ENCODE results near the gene DOLPP1.

The DOLPP1 gene

DNA sequence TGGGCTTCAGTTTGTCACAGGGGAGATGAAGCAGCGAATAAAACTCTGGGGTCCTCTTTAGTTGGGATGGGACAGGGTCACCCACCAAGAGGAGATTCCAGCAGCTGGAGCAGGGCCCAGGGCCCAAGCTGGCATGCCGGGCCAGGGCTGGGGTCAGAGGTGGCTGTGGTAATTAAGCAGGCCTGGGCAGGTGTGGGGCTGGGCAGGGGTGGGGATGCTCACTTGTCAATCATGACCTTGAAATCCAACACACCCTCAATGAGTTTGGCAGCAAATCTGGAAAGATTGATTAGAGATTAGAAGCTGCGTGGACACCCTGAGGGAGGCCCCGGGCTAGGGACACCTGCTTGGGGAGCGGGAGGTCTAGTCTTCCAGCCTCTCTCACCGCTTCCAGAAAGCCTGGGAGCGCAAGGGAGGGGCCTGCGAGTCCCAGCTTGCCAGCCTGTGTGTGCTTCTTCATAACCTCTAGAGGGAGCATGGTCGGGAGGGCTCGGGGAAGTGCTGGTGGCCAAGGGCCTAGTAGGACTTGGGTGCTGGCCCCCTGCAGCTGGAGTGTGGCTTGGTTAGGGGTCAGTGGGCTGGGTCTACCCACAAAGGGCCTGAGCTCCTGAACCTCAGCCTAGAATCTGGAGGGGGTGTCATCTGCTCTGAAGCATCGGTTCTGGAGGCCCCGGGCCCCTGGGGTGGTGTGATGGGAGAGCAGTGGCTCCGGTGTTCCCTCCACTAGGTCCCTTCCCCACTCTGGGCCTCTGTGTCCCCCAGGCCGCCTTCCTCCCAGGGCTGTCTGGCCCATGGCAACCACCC, 22.1 kb downstream of the DOLPP1 start:
- H3K27me3 ChIP-seq, result no peaks in the 10 kb centered on the region
- H3K36me3 ChIP-seq, result peaks cover 0 to 51% (median 30%) of the 10 kb centered on the region in 11 experiments; a peak in 15 of 22 replicates
- H3K4me1 ChIP-seq, result peaks cover 0 to 16% (median 8%) of the 10 kb centered on the region in 10 experiments; a peak in 10 of 20 replicates
- no peak overlapping the region for H3K9ac ChIP-seq
- H3K27ac ChIP-seq, result no peak overlapping the region
- no peaks in the 10 kb centered on the region for H3K9me3 ChIP-seq (replicated peaks in 1 of 11)
- peak overlapping the region in 1 of 11 experiments; percentile 15; a peak in 1 of 22 replicates for H3K4me2 ChIP-seq
- H4K20me1 ChIP-seq, result peaks cover 0 to 42% (median 0%) of the 10 kb centered on the region in 11 experiments; a peak in 5 of 22 replicates
- TF ChIP-seq Cebpa-rat (IDR thresholded peaks at IDR 0.05), result no peak
- no peak overlapping the region for H3K4me3 ChIP-seq

DNA sequence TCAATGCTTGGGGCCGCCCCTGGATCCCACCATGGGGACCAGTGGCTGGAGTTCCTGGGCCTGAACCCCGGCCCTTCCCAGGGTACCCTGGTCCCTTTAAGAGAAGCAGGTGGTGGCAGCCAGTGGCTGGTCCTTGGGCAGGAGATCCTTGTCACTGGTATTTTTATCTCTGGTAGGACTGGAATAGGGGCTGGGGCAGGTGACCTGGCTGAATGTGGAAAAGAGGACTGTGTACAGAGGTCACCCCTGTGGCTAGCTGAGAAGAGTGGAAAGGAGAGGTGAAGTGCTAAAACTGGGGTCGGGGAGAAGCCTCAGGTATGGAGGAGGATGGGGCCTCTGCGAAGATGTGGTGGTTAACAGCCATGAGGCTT, 22.7 kb downstream of the DOLPP1 start:
- Histone ChIP-seq H3K27ac (no peak overlapping the region), H3K27me3 (no peaks in the 10 kb centered on the region), H3K9ac (no peak overlapping the region), H3K4me2 (no peak overlapping the region), H3K36me3 (peaks cover 0 to 47% (median 24%) of the 10 kb centered on the region in 11 experiments; a peak in 14 of 22 replicates), H3K4me3 (no peak overlapping the region), H4K20me1 (peaks cover 0 to 48% (median 0%) of the 10 kb centered on the region in 11 experiments; a peak in 7 of 22 replicates), H3K4me1 (peaks cover 2 to 20% (median 12%) of the 10 kb centered on the region in 10 experiments; a peak in 17 of 20 replicates), H3K9me3 (replicated peaks in 1 of 11) (no peaks in the 10 kb centered on the region)
- TF ChIP-seq Cebpa-rat (IDR thresholded peaks at IDR 0.05), result no peak

DNA sequence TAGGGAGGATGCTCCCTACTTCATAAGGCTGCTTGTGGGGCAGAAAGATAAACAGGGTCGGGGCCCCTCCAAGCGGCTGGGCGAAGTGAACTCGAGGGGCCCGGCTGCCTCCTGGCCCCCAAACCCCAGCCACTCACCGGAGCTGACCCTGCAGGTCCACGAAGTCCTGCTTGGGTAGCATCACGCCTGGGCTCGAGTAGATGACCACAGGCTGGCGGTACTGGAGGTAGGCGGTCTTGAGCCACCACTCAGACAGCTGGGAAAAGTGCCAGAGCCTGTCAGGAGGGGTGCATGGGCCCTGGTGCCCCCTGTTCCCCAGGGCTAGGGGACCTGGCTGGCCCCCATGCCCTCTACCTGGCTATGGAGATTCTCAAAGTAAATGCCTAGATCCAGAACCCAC, 23.1 kb downstream of the DOLPP1 start:
- no peak overlapping the region for H3K4me2 ChIP-seq
- no peak overlapping the region for H3K27ac ChIP-seq
- H3K9me3 ChIP-seq (replicated peaks in 1 of 11), result no peaks in the 10 kb centered on the region
- H3K36me3 ChIP-seq, result peaks cover 0 to 45% (median 24%) of the 10 kb centered on the region in 11 experiments; a peak in 13 of 22 replicates
- peaks cover 0 to 52% (median 0%) of the 10 kb centered on the region in 11 experiments; a peak in 8 of 22 replicates for H4K20me1 ChIP-seq
- H3K9ac ChIP-seq, result no peak overlapping the region
- H3K27me3 ChIP-seq, result no peaks in the 10 kb centered on the region
- peaks cover 7 to 24% (median 16%) of the 10 kb centered on the region in 10 experiments for H3K4me1 ChIP-seq
- no peak overlapping the region for H3K4me3 ChIP-seq
- no peak for TF ChIP-seq Cebpa-rat (IDR thresholded peaks at IDR 0.05)

DNA sequence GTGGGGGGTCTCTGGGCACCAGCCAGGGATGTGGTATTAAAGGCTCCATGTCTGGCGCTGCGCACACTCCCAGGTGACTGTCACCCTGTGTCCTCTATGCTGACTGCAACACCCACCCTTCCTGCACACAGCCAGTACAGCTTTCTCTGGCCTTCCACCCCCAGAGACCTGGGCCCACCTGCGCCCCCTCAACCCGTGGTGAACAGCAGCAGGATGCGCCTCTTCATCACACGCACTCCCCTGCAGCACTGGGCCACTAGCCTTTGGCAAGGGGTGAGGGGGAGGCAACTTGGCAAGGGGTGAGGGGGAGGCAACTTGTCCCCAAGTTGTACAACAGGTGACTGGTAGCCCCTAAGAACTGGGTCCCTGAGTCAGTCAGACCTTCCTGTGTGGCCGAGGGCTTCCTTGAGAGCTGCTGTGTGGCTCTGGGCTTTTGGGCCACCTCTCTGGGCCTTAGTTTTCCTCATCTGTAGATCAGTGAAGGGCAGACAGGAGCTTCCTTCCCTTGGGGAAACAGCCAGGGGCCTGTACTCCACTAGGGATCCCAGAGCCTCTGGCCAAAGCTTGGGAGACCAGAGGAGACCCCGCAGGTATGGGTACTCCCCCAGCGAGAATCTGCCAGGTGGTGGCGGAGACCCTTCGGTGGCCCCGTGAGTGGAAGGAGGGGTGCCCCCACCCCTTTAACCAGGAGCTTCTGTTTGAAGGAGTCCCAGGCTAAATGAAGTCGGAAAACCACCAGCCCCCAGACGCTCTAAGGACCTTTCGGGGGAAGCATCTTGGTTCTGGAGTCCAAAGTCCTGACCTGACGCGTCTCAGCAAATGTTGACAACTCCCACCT, 25.2 kb downstream of the DOLPP1 start:
- Histone ChIP-seq H3K9me3 (replicated peaks in 1 of 11) (no peaks in the 10 kb centered on the region), H3K9ac (no peak overlapping the region), H3K36me3 (peaks cover 0 to 43% (median 24%) of the 10 kb centered on the region in 11 experiments; a peak in 13 of 22 replicates), H3K27ac (no peak overlapping the region), H3K4me2 (no peak overlapping the region), H4K20me1 (peaks cover 0 to 56% (median 0%) of the 10 kb centered on the region in 11 experiments; a peak in 8 of 22 replicates), H3K27me3 (no peaks in the 10 kb centered on the region), H3K4me3 (no peak overlapping the region), H3K4me1 (peaks cover 13 to 30% (median 21%) of the 10 kb centered on the region in 10 experiments)
- TF ChIP-seq Cebpa-rat (IDR thresholded peaks at IDR 0.05), result no peak

DNA sequence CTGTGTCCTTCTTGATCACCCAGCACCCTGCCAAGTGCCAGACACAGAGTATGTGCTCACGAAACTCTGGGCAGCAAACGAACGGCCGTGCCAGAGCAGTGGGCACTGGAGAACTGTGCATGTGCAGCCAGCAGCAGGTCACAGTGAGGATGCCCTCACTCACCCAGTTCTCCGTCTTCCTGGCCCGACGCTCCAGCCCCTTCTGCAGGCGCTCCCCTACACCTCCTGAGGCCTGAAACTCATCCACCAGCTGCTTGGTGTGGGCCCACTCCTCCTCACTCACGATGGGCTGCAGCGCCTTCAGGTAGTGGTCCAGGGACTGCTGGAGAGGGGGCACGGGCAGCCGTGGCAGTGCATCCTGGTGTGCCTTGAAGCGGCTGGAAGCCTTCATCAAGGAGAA, 26.7 kb downstream of the DOLPP1 start:
- peaks cover 20 to 36% (median 28%) of the 10 kb centered on the region in 10 experiments for H3K4me1 ChIP-seq
- H3K9ac ChIP-seq, result 0 out of 22 replicates have a peak overlapping the region, but pooled peaks of 1 of the 11 experiments have one; percentile 4
- peaks cover 0 to 30% (median 18%) of the 10 kb centered on the region in 11 experiments; a peak in 13 of 22 replicates for H3K36me3 ChIP-seq
- peaks cover 0 to 51% (median 0%) of the 10 kb centered on the region in 11 experiments; a peak in 8 of 22 replicates for H4K20me1 ChIP-seq
- H3K4me2 ChIP-seq, result no peak overlapping the region
- H3K4me3 ChIP-seq, result no peak overlapping the region
- no peak for TF ChIP-seq Cebpa-rat (IDR thresholded peaks at IDR 0.05)
- no peaks in the 10 kb centered on the region for H3K27me3 ChIP-seq
- H3K9me3 ChIP-seq (replicated peaks in 1 of 11), result no peaks in the 10 kb centered on the region
- no peak overlapping the region for H3K27ac ChIP-seq

DNA sequence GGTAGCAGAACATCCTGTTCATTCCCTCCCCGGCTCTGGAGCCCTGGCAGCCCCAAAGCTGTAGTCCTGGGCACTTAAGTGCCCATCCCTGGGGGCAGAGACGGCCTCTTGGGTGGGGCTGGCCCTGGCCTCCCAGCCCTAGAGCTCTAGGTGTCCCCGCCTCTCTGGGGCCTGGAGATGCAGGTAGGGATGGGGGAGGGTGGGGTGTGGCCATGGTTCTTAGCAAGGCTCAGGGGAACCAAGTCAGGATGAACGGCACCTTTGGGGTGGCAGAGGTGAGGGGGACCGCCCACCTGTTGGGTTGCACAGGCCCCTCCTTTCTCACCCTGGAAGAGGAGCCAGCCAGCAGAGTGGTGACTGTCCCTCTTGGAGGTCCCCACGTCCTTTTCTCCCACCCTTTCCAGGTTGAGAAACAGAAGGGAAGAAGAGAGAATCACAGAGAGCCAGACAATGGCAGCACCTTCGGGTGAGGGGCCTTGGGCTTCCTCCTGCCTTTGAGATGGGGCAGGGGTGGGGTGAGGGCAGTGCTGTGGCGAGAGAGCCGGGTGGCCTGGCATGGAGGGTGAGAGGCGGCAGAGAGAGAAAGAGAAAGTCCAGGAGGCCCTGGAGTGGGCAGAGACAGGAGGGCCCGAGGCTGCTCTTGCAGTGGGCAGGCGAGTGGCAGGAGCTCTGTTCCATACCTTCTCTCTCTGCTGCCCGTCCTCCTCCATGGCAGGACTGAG, 27.3 kb downstream of the DOLPP1 start:
- Histone ChIP-seq H3K36me3 (peaks cover 0 to 30% (median 18%) of the 10 kb centered on the region in 11 experiments; a peak in 13 of 22 replicates), H3K4me2 (peak overlapping the region; percentile 93 to 100 (median 96); a peak in 17 of 22 replicates), H4K20me1 (peaks cover 0 to 48% (median under 1%) of the 10 kb centered on the region in 11 experiments; a peak in 10 of 22 replicates), H3K4me3 (no peak overlapping the region), H3K4me1 (peaks cover 26 to 40% (median 34%) of the 10 kb centered on the region in 10 experiments), H3K9me3 (replicated peaks in 1 of 11) (no peaks in the 10 kb centered on the region), H3K27ac (no peak overlapping the region), H3K27me3 (no peaks in the 10 kb centered on the region), H3K9ac (peak overlapping the region in 7 of 11 experiments; percentile 6 to 96 (median 54); a peak in 4 of 22 replicates)
- no peak for TF ChIP-seq Cebpa-rat (IDR thresholded peaks at IDR 0.05)

DNA sequence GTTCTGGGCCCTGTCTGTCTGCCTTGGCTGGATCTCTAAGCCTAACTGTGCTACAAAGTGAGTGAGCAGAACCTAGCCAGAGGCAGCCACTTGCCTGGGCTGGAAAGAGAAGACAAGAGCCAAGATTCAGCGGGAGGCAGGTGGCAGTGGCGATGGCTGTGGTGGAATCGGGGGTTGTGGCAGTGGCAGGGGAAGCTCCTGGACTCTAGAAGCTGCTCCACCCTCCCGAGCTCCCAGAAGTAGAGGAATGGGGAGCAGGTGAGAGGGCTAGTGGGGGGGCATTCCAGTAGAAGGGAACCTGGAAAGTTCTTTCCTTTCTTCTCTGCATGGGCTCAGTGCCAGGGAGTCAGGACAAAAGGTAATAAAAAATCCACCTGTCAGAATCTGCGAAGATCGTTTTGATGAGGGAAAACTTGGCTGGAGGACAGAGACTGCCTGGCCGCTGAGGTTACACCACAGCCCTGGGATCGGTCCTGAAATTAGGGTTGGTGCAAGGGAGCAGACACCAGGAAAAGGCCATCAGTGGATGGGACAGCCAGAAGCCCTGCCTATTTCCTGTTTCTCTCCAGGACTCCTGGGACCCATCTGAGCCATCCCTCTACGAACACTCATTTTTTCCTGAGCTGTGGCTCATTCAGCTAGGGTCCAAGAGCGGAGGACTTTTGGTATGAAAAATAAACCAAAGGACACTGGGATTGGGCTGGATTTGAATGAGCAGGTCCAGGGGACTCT, 28.1 kb downstream of the DOLPP1 start:
- peaks cover 0 to 30% (median 18%) of the 10 kb centered on the region in 11 experiments; a peak in 13 of 22 replicates for H3K36me3 ChIP-seq
- no peak for TF ChIP-seq Cebpa-rat (IDR thresholded peaks at IDR 0.05)
- peaks cover 0 to 41% (median 2%) of the 10 kb centered on the region in 11 experiments; a peak in 13 of 22 replicates for H4K20me1 ChIP-seq
- peak overlapping the region; percentile 93 to 100 (median 96) for H3K4me2 ChIP-seq
- no peaks in the 10 kb centered on the region for H3K9me3 ChIP-seq (replicated peaks in 1 of 11)
- no peaks in the 10 kb centered on the region for H3K27me3 ChIP-seq
- H3K9ac ChIP-seq, result peak overlapping the region in 10 of 11 experiments; percentile 1 to 96 (median 45); a peak in 13 of 22 replicates
- no peak overlapping the region for H3K27ac ChIP-seq
- H3K4me3 ChIP-seq, result peak overlapping the region in 5 of 10 experiments; percentile 86 to 98 (median 91); a peak in 9 of 20 replicates
- peaks cover 33 to 47% (median 41%) of the 10 kb centered on the region in 10 experiments for H3K4me1 ChIP-seq
